Endothelial cell of coronary artery (primary cell): Measurements from ENCODE around the gene ELOA. TPM values are rescaled to one million over a fixed set of nuclear protein-coding genes. Genes with fewer than 3 reads are reported as not detected.

Source experiments
- total RNA-seq: library from RNA; depleted of rRNA; stranded (reverse); fragments of >200 nt; gene quantifications from 2 replicates; pipeline ENCODE4 v1.2.3, GENCODE V29; 2014

The ELOA gene
- total RNA-seq, result 20.8 and 21.6 TPM in 2 replicates

DNA sequence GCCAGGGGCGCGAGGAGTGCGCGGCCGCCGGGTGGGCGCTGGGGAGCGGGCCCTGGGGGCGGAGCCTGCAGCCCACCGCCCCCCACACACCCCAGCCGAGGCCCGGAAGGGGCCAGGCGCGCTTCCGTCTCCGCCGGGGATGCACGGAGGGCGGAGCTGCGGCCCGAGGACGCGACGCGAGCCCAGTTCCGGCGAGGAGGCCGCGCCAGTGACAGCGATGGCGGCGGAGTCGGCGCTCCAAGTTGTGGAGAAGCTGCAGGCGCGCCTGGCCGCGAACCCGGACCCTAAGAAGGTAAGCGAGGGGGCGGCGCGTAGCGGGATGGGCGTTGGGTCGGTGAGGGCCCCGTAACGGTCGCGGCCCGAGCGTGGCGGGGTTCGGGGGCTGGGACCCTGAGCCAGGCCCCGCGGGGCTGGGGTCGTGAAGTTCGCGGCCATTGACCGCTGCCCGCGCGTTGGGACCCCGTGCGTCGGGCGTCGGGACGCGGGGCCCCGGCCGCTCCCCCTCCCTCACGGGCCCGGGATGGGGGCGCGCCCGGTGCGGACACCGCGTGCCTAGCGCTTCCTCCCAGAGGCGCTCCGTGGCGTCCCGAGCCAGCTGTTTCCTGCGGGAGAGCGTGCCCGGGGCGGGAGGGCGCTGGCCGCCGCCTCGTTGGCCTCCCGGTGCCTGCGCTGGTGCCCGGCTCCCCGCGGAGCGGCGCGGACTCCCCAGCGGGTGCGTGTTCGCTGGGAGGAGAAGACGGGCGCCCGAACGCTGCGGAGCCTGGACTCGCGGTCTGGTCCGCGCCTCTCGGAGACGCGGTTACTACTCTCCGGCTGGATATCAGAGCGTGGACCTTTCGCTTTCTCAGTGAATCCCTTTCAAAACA is at the start of gene ELOA:
TSS of gene ELOA (plus strand) at position 185 of the 866 bp plus-strand sequence. CDS start at position 218, 33 bp downstream.

GRCh38 chr1:23777979-23778814 is 34.9 kb downstream of the ELOA start, which contains the start of gene PITHD1:
Gene PITHD1, plus strand, starts transcription at chr1:23778418. Its CDS starts 98 bp downstream, at chr1:23778516.

DNA sequence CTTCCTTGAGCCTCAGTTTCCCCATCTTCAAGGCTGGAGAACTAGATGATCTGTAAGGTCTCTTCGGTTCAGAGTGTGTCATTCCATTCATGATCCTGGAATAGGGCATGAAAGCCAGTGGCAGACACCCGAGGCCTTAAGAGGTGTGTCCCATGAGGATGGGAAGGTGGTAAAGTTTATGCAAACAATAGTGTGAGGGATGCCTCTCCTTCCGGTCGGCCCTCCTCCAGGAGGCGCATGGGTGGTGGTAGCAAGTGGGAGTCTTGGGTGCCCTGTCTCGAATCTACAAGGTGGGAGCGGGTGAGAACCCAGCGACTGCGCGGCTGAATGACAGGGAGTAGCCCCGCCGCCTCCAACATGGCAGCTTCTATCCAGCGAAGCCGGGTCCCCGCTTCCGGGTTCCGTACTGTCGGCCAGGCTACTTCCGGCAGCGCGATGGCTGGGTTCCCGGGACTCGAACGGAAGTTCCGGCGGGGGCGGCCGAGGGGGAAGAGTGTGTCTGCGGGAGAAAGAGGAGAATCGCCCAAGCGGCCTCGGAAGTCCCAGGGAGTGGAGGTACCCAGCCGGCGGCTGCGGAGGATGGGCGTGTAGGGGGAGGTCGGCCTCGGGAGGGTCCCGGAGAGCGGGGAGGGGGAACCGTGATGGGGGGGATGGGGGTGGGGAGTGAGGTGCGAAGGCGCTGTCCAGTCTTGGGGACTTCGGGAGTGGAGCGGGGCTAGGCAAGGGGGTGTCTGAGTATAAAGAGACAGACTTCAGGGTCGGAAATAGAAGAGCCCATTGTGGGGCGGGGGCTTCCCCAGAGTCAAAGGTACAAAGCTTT is 47.6 kb downstream of the ELOA start, which contains the start of gene LYPLA2:
TSS of gene LYPLA2 (plus strand) at position 450 of the 820 bp plus-strand sequence. CDS start 1,538 bp downstream, outside the sequence.

DNA sequence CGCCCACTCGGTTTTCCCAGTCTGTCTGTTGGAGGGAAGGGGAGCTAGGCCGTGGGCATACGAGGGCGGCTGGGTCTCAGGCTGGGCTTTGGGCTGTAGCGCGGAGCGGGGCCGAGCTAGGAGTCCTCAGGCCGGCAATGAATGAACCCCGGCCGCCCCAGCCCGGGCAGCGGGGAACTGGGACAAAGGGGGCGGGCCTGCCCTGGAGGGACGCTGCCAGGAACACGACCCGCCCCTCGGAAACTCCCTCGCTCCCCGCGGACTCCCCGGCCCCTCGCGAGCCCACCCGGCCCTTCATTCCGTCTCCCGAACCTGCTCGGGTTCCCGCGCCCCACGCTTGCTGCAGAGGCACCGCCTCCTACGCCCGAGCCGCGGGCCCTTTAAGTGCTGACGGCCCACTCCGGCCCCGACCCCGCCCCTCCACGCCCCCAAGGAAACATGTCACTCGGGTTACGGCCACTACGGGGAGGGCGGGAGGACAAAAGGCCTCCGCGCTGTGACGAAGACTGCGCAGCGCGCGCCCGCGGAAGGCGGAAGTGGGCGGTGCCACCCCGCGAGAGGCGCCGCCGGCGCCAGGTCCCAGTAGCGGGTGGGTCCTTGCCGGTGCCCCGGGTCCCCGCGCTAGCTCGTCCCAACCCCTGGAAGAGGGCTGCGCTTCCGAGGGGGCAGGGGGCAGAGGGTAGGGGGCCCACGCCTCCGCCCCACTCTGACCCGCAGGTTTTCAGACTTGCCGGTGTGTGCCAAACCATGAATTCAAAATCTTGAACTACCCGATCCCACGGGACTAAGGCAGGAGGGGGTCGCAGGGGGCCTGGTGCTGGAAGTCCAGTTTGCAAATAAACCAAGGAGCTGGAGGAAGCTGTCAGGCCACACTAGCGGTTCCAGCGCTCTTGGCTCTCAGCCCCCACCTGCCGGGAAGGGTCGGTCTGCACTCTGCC is 57.4 kb downstream of the ELOA start, which contains the start of gene GALE:
TSS of gene GALE (minus strand) at position 355 of the 938 bp plus-strand sequence. CDS start 1,747 bp downstream, outside the sequence.

Other genes starting within 250 kb of the ELOA start
- 0.47 and 0.81 TPM in 2 replicates for gene E2F2, start 212.2 kb upstream of the ELOA start, total RNA-seq
- 221 and 267 TPM in 2 replicates for gene ID3, start 184.0 kb upstream of the ELOA start, total RNA-seq
- 1,783 and 1,841 TPM in 2 replicates for gene RPL11, start 51.7 kb upstream of the ELOA start, total RNA-seq
- gene PITHD1, start 34.9 kb downstream of the ELOA start, total RNA-seq, result 36.0 and 37.2 TPM in 2 replicates
- gene LYPLA2, start 47.7 kb downstream of the ELOA start, total RNA-seq, result 77.0 and 107 TPM in 2 replicates
- 42.7 and 52.2 TPM in 2 replicates for gene GALE, start 57.3 kb downstream of the ELOA start, total RNA-seq
- 30.6 and 42.8 TPM in 2 replicates for gene HMGCL, start 82.0 kb downstream of the ELOA start, total RNA-seq
- 6.6 and 8.2 TPM in 2 replicates for gene FUCA1, start 124.8 kb downstream of the ELOA start, total RNA-seq
- gene CNR2, start 169.9 kb downstream of the ELOA start, total RNA-seq, result not detected in 2 replicates
- 109 and 176 TPM in 2 replicates for gene PNRC2, start 216.4 kb downstream of the ELOA start, total RNA-seq
- 92.8 and 112 TPM in 2 replicates for gene SRSF10, start 236.9 kb downstream of the ELOA start, total RNA-seq